ENCODE measurements around the gene CSTA. TPM values are rescaled to one million over a fixed set of nuclear protein-coding genes. Genes with fewer than 3 reads are reported as not detected.

CSTA gene
- total RNA-seq, 2 experiments from 2014 or later = 1.2 to 1.4 TPM

DNA sequence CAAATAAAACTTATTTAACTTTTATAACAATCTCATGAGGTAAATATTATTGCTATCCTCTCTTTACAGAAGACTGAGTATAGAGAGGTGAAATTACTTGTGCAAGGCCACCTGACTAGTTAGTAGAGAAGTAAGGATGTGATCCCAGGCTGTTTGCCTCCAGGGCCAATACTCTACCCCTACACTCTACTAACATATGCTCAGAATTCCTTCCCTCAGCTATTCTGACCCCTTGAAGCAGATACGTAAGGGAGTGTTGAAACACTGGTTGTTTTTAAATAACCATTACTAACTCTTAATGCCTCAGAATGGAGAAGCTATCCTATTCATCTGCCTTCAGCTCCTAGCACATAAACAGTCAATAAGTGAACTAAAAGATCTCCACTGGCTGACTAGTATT is 24.1 kb downstream of the CSTA start:
- H3K4me1 Mint-ChIP-seq (ENCODE audit: low read depth) = no peaks in the 10 kb centered on the region
- Histone ChIP-seq H3K27me3 (ENCODE audit: control insufficient read depth in 1 of 2, insufficient read depth in 2 of 2, low read length in 2 of 2) (no peaks in the 10 kb centered on the region), H3K4me3 (ENCODE audit: low read length) (no peak overlapping the region), H3K4me1 (ENCODE audit: insufficient read depth, low read length) (no peaks in the 10 kb centered on the region), H3K36me3 (ENCODE audit: insufficient read depth, low read length) (no peaks in the 10 kb centered on the region), H3K27ac (ENCODE audit: low read depth in 1 of 2, low read length in 2 of 2) (no peak overlapping the region), H3K9me3 (ENCODE audit: control insufficient read depth in 1 of 2, insufficient read depth in 1 of 2, low read length in 2 of 2) (peaks cover 0 to 8% of the 10 kb centered on the region in 2 experiments)
- no peak overlapping the region for H3K4me3 Mint-ChIP-seq
- H3K27me3 Mint-ChIP-seq = no peaks in the 10 kb centered on the region
- intact Hi-C loops (cut with DNase I, micrococcal nuclease) = no loop called here
- H3K27ac Mint-ChIP-seq = no peak overlapping the region
- ChIA-PET CTCF (interaction anchor here (0.6 to 1.6 kb wide), 3 partner anchors 10 to 265 kb away, joined by 3 to 5 read pairs (median 3); no protein-coding TSS in a partner anchor), POLR2A (no interaction called here)
- no peak for ATAC-seq (ENCODE audit: poor library complexity)
- DNase-seq = no peak
- peaks cover 4% of the 10 kb centered on the region for H3K9me3 Mint-ChIP-seq
- TF ChIP-seq, protein P1, sequence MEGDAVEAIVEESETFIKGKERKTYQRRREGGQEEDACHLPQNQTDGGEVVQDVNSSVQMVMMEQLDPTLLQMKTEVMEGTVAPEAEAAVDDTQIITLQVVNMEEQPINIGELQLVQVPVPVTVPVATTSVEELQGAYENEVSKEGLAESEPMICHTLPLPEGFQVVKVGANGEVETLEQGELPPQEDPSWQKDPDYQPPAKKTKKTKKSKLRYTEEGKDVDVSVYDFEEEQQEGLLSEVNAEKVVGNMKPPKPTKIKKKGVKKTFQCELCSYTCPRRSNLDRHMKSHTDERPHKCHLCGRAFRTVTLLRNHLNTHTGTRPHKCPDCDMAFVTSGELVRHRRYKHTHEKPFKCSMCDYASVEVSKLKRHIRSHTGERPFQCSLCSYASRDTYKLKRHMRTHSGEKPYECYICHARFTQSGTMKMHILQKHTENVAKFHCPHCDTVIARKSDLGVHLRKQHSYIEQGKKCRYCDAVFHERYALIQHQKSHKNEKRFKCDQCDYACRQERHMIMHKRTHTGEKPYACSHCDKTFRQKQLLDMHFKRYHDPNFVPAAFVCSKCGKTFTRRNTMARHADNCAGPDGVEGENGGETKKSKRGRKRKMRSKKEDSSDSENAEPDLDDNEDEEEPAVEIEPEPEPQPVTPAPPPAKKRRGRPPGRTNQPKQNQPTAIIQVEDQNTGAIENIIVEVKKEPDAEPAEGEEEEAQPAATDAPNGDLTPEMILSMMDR (IDR thresholded peaks at IDR 0.05) = no peak
- no peaks in the 10 kb centered on the region for H3K36me3 Mint-ChIP-seq (ENCODE audit: low read depth)

DNA sequence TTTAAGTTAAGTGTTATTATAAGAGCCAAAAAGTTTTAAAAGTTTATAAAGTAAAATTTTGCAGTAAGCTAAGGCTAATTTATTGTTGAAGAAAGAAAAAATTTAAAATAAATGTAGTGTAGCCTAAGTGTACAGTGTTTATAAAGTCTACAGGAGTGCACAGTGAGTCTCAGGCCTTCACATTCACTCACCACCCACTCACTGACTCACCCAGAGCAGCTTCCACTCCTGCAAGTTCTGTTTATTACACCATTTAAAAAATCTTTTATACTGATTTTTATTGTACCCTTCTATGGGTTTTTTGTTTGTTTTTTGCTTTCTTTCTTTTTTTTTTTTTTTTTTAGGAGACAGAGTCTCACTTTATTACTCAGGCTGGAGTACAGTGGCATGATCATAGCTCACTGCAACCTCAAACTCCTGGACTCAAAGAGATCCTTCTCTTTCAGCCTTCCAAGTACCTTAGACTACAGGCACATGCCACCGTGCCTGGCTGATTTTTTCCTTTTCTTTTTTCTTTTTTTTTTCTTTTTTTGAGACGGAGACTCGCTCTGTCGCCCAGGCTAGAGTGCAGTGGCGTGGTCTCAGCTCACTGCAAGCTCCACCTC is 25.9 kb downstream of the CSTA start:
- POLR2A ChIA-PET = interaction anchor here (0.6 kb wide), 1 partner anchor 13 kb away, joined by 3 read pairs; no protein-coding TSS in a partner anchor
- intact Hi-C loops (cut with DNase I, micrococcal nuclease) = no loop called here
- Mint-ChIP-seq H3K9me3 (peaks cover 4% of the 10 kb centered on the region), H3K27ac (no peak overlapping the region), H3K36me3 (ENCODE audit: low read depth) (no peaks in the 10 kb centered on the region), H3K27me3 (no peaks in the 10 kb centered on the region), H3K4me3 (no peak overlapping the region), H3K4me1 (ENCODE audit: low read depth) (no peaks in the 10 kb centered on the region)
- Histone ChIP-seq H3K27me3 (ENCODE audit: control insufficient read depth in 1 of 2, insufficient read depth in 2 of 2, low read length in 2 of 2) (no peaks in the 10 kb centered on the region), H3K4me3 (ENCODE audit: low read length) (no peak overlapping the region), H3K36me3 (ENCODE audit: insufficient read depth, low read length) (no peaks in the 10 kb centered on the region), H3K9me3 (ENCODE audit: control insufficient read depth in 1 of 2, insufficient read depth in 1 of 2, low read length in 2 of 2) (peaks cover 0 to 8% of the 10 kb centered on the region in 2 experiments), H3K27ac (ENCODE audit: low read depth in 1 of 2, low read length in 2 of 2) (no peak overlapping the region), H3K4me1 (ENCODE audit: insufficient read depth, low read length) (no peaks in the 10 kb centered on the region)
- ATAC-seq (ENCODE audit: poor library complexity) = no peak
- no peak for DNase-seq
- CTCF ChIA-PET = no interaction called here
- TF ChIP-seq, protein P1 (IDR thresholded peaks at IDR 0.05) = no peak

DNA sequence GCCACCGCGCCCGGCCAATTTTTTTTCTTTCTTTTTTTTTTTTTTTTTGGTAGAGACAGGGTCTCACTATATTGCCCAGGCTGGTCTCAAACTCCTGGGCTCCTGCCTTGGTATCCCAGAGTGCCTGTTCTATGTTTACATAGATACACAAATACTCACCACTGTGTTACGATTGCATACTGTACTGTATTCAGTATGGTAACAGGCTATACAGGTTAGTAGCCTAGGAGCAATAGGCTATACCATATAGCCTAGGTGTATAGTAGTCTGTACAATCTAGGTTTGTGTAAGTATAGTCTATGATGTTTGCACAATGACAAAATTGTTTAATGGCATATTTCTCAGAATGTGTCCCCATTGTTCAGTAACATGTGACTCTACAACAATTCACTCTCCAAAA is 26.6 kb downstream of the CSTA start:
- Mint-ChIP-seq H3K4me3 (no peak overlapping the region), H3K4me1 (ENCODE audit: low read depth) (no peaks in the 10 kb centered on the region), H3K9me3 (peaks cover 4% of the 10 kb centered on the region), H3K27ac (no peak overlapping the region), H3K27me3 (no peaks in the 10 kb centered on the region), H3K36me3 (ENCODE audit: low read depth) (no peaks in the 10 kb centered on the region)
- Histone ChIP-seq H3K4me3 (ENCODE audit: low read length) (no peak overlapping the region), H3K4me1 (ENCODE audit: insufficient read depth, low read length) (no peaks in the 10 kb centered on the region), H3K9me3 (ENCODE audit: control insufficient read depth in 1 of 2, insufficient read depth in 1 of 2, low read length in 2 of 2) (peaks cover 0 to 8% of the 10 kb centered on the region in 2 experiments), H3K27me3 (ENCODE audit: control insufficient read depth in 1 of 2, insufficient read depth in 2 of 2, low read length in 2 of 2) (no peaks in the 10 kb centered on the region), H3K36me3 (ENCODE audit: insufficient read depth, low read length) (no peaks in the 10 kb centered on the region), H3K27ac (ENCODE audit: low read depth in 1 of 2, low read length in 2 of 2) (no peak overlapping the region)
- intact Hi-C loops (cut with DNase I, micrococcal nuclease) = no loop called here
- no peak for ATAC-seq (ENCODE audit: poor library complexity)
- DNase-seq = no peak
- CTCF ChIA-PET = no interaction called here
- TF ChIP-seq, protein P1 (IDR thresholded peaks at IDR 0.05) = no peak
- POLR2A ChIA-PET = no interaction called here
